SK-MEL-5 (cell line): ENCODE measurements around the gene SLC23A2. TPM values are rescaled to one million over a fixed set of nuclear protein-coding genes. Genes with fewer than 3 reads are reported as not detected.
"Not testable (repeated sequence)": the region's sequence is repeated elsewhere in the genome, so short reads cannot be mapped to it uniquely, and the experiment has no call there.

Source experiments
- DNase-seq: peaks from one replicate; pipeline ENCODE4 v3.0.0-alpha.2; 2016; ENCODE audit warnings: low read depth, low spot score
- in situ Hi-C: cut with HindIII; loops from 2 replicates; pipeline ENCODE4 v1.10.0; 2016; ENCODE audit warnings: low sequenced_read_pairs, high pct_unique_total_duplicates, low pct_unique_long_range_greater_than_20kb
- total RNA-seq: library from RNA; depleted of rRNA; stranded (reverse); fragments of >200 nt; shearing (Covaris generic); gene quantifications from 2 replicates; pipeline ENCODE4 v1.2.3, GENCODE V29; 2014

The SLC23A2 gene
- total RNA-seq, 1 experiment from 2014 or later, result 117 TPM

DNA sequence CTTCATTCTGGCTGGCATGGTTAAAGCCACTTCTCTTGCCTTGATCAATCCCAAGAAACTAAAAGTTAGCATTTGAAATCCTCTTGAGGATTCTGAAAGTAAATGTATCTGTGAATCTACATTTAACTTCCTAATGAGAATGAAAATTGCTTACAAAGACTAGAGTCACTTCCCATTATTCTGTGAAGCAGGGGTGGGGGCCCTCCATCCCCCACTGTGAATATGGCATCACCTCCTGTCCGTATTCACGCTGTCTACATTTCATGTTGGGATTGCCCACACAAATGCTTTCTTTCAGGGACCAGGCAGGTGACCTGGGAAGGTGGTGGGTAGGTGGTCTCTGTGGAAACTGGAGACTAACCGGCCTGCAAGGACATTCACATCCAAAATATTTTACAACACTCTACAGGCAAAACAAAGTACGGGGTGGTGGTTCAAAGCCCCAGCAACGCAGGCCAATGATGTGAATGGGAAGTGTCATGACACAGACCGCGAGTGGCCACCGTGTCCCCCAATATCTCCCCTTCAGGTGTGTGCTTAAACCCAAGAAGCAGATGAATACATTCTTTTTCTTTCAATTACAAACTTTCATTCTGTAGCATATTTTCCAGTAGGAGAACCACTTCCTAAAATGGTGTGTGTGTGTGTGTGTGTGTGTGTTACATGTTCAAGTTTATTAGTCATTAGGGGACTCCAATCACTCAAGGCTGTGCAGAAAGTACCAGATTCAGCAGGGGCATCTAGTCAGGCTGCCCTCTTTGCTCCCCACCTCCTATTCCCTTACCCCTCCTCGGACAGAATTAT is 147.4 kb downstream of the SLC23A2 start:
- in situ Hi-C loops, result no loop called here
- no peak for DNase-seq

DNA sequence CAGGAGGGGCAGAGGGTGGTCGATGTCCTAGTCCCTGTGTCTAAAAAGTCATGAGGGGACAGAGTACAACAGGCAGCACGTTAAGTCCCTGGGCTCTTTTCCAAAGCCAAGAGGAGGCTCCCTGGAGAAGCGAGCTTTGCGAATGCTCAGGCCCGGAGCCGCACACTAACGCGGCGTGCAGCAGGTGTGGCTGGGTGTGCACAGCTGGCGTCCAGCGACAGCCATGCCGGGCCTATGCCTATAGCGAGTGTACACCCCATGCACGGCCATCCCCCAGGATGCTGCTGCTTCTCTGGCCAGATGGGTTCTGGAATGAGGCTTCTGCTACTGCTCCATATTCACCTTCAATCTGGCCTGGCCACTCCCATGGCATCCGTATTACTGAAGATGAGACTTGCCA is 148.3 kb downstream of the SLC23A2 start:
- in situ Hi-C loops, result no loop called here
- no peak for DNase-seq

DNA sequence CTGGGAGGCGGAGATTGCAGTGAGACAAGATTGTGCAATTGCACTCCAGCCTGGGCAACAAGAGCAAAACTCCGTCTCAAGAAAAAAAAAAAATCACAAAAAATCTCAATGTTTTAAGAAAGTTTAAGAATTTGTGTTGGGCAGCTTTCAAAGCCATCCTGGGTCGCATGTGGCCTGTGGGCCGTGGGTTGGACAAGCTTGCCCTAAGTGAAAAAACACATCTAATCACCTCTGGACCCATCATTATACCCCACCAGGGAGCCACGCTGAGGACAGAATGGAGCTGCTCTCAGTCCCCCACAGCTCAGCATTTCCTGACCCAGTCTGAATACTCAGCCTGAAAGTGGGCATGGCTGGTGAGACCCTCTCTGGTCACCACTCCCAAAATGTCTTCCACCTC is 150.3 kb downstream of the SLC23A2 start:
- no peak for DNase-seq
- in situ Hi-C loops, result no loop called here

DNA sequence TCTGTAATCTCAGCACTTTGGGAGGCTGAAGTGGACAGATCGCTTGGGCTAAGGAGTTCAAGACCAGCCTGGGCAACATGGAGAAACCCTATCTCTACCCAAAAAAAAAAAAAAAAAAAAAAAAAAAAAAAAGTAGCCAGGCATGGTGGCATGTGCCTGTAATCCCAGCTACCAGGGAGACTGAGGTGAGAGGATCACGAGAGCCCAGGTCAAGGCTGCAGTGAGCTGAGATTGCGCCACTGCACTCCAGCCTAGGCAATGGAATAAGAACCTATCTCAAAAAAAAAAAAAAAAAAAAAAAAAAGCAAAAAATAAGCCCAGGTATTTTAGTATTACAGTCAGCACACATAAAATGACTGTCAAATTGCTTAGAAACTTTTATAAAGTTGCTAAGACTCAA is 152.5 kb downstream of the SLC23A2 start:
- DNase-seq, in situ Hi-C loops: not testable (repeated sequence)

DNA sequence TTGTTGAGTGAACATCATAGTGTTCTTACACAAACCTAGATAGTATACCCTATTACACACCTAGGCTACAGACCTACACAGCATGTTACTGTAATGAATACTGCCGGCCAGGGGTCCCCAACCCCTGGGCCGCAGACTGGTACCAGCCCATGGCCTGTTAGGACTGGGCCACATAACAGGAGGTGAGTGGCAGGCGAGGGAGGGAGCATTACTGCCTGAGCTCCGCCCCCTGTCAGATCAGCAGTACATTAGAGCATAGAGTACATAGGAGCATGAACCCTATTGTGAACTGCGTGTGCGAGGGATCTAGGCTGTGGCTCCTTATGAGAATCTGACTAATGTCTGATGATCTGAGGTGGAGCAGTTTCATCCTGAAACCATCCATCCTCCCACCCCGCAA is 153.3 kb downstream of the SLC23A2 start:
- in situ Hi-C loops, result no loop called here
- DNase-seq, result no peak

DNA sequence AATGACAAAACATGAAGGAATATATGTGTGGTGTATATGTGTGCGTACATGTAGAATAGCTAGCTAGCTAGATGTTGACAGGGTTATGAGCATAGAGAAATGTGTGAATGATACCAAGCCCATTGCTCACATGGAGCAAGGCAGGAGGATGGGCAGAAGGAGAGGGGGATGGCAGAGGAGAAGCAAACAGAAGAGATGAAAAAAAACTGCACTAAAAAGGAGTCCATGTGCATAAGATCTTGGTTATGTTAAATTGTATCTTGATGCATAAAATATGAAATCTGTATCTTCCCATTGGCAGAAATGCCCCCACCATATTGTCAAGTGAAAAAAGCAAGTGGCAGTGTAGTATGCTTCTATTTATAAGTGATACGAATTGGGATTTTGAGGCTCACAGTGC is 154.5 kb downstream of the SLC23A2 start:
- in situ Hi-C loops, result no loop called here
- no peak for DNase-seq

DNA sequence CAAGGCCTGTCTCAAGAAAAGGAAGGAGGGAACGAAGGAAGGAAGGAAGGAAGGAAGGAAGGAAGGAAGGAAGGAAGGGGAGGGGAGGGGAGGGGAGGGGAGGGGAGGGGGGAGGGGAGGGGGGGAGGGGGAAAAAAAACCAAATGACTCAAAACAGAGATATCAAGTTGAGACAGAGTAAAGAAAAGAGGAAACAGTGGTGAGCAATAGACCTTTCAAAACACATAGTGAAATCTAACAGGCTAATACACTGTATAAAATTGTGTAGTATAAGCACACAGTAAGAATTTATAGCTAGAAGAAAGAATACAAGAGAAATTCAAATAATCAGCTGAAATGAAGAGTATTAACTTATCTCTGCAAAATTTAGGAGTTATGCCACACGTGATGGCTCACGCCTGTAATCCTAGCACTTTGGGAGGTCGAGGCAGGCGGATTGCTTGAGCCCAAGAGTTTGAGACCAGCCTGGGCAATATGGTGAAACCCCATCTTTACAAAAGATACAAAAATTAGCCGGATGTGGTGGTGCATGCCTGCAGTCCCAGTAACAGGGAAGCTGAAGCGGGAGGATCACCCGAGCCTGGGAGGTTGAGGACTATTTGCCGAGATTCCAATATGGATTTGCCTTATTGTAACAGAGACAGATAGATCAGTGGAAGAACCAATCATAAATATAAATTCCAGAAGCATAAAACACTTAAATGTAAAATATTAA is 156.4 kb downstream of the SLC23A2 start:
- in situ Hi-C loops, result no loop called here
- DNase-seq, result no peak

DNA sequence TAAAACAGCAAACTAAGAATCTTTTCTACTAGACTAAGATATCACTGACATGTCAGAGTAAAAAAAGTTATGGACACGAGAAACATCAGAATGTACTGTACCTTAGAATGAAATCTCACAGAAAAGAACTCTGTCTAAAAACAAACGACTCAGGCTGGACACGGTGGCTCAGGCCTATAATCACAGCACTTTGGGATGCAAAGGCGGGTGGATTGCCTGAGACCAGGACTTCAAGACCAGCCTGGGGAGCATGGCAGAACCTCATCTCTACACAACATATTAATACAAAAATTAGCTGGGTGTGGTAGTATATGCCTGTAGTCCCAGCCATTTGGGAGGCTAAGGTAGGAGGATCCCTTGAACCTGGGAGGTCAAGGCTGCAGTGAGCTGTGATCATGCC is 157.0 kb downstream of the SLC23A2 start:
- in situ Hi-C loops, result no loop called here
- DNase-seq, result no peak

DNA sequence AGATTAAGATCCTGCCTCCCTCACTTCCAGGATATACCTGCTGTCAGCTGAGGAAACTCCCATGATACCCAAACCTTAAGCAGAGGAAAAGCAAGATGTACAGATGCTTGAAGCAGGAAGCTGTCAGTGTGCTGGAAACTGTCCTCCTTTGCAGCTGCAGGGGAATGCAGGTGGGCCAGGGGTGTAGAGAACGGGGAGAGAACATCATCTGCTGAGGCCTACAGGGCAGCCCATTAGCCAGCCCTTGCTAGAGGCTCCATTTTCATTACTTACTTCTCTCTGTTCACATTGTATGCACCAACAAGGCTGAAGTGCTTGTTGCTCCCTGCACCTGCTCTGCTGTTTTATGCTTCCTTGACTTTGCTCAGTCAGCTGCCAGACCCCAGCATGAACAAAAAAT is 160.5 kb downstream of the SLC23A2 start:
- in situ Hi-C loops, result no loop called here

DNA sequence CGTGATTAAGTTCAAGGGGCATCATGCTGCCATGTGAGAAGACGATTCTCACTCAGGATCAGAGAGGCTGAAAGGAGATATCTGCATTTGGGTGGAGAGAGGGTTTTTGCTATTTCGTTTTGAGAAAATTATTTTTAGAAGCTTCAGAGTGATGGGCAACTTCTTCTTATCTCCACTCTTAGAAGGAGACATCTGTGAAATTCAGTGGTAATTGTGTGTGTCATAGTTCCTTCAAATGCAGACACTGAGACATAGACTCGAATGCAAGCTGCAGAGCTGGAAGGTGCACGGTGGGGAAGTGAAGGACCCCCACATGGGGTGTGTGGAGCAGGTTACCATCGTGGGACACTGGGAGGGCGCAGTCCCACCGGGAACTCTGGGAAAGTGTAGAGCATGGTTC is 162.8 kb downstream of the SLC23A2 start:
- no peak for DNase-seq
- in situ Hi-C loops, result no loop called here

More for the DNA sequence above, 160.5 kb downstream of the SLC23A2 start:
- DNase-seq, result no peak

DNA sequence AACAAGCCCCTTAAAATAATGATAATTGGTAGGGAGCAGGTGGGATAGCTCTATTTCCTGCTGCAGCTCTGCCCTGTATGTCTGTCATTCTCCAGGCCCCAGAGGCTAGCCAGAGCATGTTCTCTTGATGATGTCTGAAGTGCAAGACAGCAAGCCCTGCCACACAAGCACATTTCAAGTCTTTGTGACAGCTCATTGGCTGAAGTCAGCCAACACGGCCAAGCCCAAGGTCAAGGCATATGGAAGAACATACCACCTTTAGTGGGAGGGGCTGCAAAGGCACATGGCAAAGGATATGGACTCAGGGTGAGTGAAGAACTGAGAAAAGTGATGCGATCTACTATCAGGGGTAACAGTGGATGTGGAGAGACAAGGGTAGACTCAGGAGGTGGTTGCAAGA is 163.6 kb downstream of the SLC23A2 start:
- in situ Hi-C loops, result no loop called here
- DNase-seq, result no peak

DNA sequence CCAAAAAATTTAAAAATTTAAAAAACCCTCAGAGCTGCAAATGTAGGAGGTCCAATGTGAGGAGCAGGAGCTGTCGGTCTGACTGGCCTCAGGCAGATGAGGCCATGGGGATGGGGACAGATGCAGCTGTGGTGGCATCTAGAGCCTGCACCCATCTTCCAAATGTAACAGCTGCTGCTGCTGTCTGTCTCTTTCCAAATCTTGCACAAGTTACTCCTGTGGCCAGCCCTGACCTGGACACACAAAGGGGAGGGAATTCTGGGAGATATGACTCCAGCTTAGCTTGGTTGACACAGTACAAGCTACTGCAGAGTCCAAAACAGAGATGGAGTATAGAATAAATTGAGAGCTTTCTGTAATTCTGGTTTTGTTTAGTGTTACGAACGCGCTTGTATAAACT is 164.4 kb downstream of the SLC23A2 start:
- in situ Hi-C loops, result no loop called here
- DNase-seq, result no peak

DNA sequence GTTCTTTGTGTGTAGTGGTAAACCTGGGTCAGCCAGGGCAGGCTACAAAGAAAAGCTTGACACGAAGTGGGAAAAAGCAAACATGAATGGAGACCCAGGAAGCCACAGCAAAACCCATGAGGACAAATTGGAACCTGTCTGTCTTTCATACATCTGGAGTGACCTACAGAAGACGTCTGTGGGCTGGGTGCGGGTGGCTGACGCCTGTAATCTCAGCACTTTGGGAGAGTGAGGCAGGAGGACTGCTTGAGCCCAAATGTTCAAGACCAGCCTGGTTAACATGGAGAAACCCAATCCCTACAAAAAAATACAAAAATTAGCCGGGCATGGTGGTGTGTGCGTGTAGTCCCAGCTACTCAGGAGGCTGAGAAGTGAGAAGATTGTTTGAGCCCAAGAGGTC is 164.8 kb downstream of the SLC23A2 start:
- in situ Hi-C loops, result no loop called here
- no peak for DNase-seq

DNA sequence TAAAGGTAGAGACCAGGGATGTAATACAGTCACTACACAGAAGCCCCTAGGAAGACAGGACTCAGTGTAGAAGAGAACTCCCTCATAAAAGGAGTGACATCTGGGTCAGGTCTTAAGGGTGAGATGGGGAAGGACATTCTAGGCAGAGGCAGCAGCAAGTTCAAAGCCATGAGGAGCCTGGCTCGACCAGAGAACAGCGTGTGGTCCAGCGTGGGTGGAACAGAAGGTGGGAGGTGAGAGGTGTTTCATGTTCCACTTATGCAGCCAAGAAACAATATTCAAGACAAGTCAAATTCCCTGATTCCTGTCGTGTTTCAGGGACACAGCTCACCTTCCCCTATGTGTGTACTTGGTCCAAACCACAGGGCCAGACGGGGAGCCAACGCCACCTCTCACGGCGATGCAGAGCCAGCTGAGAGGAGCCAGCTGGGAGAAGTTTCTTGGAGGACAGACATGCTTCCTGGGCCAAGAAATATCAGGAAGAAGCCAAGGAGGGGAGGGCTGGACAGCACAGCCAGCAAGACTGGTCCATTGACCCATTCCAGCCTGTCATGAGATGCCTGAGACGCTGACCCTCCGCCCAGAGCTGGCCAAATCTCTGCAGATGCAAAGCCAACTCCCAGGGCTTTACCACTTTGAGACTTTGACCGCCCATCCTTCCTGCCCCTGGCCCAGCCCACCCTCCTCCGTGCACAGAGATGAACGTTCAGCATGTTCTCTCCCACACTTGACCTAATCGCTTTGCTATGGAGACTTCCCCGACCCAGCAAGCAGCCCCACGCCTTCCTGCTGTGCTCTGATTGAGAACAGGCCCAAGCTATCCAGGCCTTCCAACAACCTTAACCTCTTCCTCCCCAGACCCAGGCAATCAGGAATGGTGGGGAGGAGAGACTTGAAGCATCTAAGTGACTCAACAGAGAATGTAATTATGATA is 165.8 kb downstream of the SLC23A2 start:
- in situ Hi-C loops, result no loop called here
- no peak for DNase-seq

DNA sequence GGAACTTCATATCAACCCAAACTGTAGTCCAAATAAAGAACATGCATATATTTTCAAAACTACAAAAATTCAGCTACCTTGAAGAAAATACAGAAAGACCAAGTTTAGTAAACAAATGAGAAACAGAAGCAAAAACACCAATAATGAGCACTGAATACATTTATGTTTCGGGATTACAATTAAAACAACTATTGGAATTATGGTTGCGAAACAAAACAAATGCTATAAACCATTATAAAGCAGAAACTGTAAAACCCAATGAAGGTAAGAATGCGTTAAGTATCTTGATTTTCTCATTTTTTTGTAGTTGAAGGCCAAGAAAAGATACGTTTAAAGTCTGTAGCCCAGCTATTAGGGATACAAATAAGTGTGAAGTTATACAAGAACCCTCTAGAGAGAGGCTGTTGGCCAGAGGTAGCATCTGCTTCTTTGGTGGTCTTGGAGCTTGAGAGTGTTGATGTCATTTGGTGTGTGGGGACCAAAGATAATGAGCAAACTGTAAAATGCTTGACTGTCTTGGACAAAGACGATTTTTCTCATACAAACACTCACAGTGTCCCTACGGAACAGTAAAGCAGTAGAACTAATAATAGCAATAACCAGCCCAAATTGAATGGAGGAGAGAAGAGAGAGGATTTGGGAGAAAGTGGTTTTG is 168.1 kb downstream of the SLC23A2 start:
- in situ Hi-C loops, result no loop called here
- no peak for DNase-seq

DNA sequence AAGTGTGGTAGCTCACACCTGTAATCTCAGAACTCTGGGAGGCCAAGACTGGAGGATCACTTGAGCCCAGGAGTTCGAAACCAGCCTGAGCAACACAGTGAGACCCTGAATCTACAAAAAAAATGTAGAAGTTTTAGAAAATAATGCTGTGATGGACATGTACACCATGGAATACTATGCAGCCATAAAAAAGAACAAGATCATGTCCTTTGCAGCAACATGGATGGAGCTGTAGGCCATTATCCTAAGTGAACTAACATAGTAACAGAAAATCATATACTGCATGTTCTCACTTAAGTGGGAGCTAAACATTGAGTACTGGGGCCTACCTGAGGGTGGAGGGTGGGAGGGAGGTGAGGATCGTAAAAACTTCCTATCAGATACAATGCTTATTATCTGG is 168.8 kb downstream of the SLC23A2 start:
- no peak for DNase-seq
- in situ Hi-C loops, result no loop called here

DNA sequence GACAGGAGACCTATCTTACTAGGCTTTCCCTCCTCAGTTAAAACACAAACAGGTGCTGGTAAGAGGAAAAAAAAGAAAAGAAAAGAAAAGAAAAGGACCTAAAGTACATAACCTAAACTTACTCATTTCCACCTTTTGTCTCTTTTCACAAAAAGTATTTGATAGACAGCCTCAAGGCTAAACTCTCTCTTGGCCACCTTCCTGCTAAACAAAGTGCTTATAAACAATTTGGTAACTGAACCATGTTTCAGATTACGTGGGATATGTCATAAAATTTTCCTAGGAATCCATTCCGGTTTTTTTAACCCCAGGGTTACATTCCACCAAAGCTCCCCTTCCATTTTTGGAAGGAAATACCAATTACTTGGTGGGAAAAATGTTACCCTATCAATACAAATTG is 170.6 kb downstream of the SLC23A2 start:
- no peak for DNase-seq
- in situ Hi-C loops, result no loop called here

DNA sequence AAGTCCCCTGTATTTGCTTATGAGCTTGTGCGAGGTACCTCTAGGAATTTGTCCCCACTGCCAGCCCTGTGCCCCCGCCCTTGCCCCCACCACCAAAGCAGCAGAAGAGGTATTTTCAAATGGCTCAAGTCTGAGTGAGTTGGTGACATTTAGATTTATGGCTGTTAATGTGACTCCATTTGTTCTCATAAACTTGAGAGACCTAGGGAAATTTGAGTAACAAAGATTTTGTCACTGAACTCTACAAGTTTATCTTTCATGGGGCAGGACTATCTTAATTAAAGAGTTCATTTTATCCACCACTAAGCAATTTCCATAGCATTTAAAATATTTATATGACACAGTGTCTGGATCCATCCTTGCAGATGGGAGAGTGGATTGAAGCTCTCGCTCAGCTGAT is 171.1 kb downstream of the SLC23A2 start:
- no peak for DNase-seq
- in situ Hi-C loops, result no loop called here
